PFSK-1 (cell line): Measurements from ENCODE around the gene HDHD2.

Experiments used
- FOXP2 ChIP-seq: optimal IDR thresholded peaks from 2 replicates; pipeline ENCODE3; 2011; ENCODE audit warnings: borderline replicate concordance, control low read depth, inconsistent platforms; ENCODE audit not compliant: insufficient read depth; ENCODE audit errors: extremely low read length, extremely low read depth
- POLR2AphosphoS5 ChIP-seq: IDR thresholded peaks from 2 replicates; pipeline ENCODE4 v1.6.1; 2012; ENCODE audit warnings: low read depth, mild to moderate bottlenecking, control low read depth, low read length, moderate library complexity
- SIN3A ChIP-seq: IDR thresholded peaks from 2 replicates; pipeline ENCODE4 v1.6.1; 2012; ENCODE audit warnings: mild to moderate bottlenecking, low read length, moderate library complexity, borderline replicate concordance; ENCODE audit not compliant: insufficient read depth
- TAF1 ChIP-seq: IDR thresholded peaks from 2 replicates; pipeline ENCODE4 v1.6.1; 2012; ENCODE audit warnings: low read length, control low read depth, borderline replicate concordance; ENCODE audit not compliant: insufficient read depth
- TF ChIP-seq, protein P1 (sequence below), 2 experiments: IDR thresholded peaks; 2 replicates each; pipeline versions ENCODE4 v1.6.1 to v1.8.0; 2011 to 2012; ENCODE audit warnings: low read depth in 2 of 2, low read length in 2 of 2, control low read depth in 1 of 2, inconsistent platforms in 1 of 2, mild to moderate bottlenecking in 1 of 2, moderate library complexity in 1 of 2; ENCODE audit not compliant: insufficient read depth in 1 of 2

Gene HDHD2

DNA sequence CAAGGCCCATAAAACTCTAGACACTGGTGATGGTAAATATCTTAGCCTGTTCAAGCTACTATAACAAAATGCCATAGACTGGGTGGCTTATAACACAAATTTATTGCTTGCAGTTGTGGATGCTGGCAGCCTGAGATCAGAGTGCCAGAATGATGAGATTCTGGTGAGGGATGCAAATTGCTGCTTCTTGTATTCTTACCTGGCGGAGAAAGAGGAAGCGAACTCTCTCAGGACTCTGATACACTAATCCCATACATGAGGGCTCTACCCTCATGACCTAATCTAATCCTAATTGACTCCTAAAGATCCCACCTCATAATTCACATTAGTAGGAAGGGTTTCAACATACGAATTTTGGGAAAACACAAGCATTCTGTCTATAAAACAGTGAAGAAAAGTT lies 30.5 kb upstream of the HDHD2 start:
- TF ChIP-seq SIN3A (no peak), FOXP2 (no peak), POLR2AphosphoS5 (no peak), TAF1 (no peak)
- TF ChIP-seq, protein P1, sequence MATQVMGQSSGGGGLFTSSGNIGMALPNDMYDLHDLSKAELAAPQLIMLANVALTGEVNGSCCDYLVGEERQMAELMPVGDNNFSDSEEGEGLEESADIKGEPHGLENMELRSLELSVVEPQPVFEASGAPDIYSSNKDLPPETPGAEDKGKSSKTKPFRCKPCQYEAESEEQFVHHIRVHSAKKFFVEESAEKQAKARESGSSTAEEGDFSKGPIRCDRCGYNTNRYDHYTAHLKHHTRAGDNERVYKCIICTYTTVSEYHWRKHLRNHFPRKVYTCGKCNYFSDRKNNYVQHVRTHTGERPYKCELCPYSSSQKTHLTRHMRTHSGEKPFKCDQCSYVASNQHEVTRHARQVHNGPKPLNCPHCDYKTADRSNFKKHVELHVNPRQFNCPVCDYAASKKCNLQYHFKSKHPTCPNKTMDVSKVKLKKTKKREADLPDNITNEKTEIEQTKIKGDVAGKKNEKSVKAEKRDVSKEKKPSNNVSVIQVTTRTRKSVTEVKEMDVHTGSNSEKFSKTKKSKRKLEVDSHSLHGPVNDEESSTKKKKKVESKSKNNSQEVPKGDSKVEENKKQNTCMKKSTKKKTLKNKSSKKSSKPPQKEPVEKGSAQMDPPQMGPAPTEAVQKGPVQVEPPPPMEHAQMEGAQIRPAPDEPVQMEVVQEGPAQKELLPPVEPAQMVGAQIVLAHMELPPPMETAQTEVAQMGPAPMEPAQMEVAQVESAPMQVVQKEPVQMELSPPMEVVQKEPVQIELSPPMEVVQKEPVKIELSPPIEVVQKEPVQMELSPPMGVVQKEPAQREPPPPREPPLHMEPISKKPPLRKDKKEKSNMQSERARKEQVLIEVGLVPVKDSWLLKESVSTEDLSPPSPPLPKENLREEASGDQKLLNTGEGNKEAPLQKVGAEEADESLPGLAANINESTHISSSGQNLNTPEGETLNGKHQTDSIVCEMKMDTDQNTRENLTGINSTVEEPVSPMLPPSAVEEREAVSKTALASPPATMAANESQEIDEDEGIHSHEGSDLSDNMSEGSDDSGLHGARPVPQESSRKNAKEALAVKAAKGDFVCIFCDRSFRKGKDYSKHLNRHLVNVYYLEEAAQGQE (IDR thresholded peaks at IDR 0.05; ENCODE audit: insufficient read depth in 1 of 2, low read depth in 2 of 2, low read length in 2 of 2): no peak

GRCh38 chr18:47179520-47179919 lies 29.2 kb upstream of the HDHD2 start:
- TF ChIP-seq SIN3A: no peak
- TF ChIP-seq, protein P1 (IDR thresholded peaks at IDR 0.05; ENCODE audit: insufficient read depth in 1 of 2, low read depth in 2 of 2, low read length in 2 of 2): no peak
- TF ChIP-seq FOXP2: no peak
- no peak for TF ChIP-seq TAF1
- TF ChIP-seq POLR2AphosphoS5: no peak

DNA sequence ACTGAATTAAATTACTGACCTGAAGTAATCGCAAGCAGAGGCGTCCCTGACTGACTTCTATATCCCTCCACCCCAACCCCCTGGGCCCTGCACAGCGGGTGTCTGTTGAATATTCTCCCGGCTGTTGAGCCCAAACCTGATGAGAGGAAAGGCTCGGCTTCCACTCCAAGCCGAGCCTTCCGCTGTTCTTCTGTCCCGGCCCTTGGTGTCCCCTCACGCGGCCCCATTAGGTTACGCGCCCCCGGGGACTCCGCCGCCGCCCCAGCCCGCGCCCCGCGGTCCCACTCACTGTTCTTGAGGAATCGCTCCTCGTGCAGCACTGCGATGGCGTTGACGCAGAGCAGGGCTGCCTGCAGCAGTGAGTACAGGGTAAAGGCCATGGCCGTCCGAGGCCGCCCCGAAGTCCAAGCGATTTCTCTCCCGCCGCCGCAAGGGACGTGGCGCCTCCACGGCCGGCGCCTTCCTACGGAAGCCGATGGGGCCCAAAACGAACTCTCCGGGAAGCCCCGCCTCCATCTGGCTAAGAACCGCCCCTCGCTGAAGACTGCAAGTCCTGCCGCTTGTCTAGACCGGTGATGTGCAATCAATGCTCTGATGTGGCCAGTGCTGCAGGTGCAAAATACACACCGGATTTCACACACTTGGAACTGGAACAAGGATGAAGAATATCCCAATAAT lies 25.7 kb upstream of the HDHD2 start, which contains the start of gene IER3IP1:
Gene IER3IP1, minus strand, starts transcription at position 467 of the 678 bp plus-strand sequence. Its CDS starts 87 bp downstream, at position 380.
- TF ChIP-seq TAF1 (peak; percentile 75; the same call in 1 of the 2 replicates), POLR2AphosphoS5 (peak; percentile 88), FOXP2 (no peak)

- TF ChIP-seq SIN3A (no peak), POLR2AphosphoS5 (no peak), FOXP2 (no peak), TAF1 (no peak)
- TF ChIP-seq, protein P1 (IDR thresholded peaks at IDR 0.05; ENCODE audit: insufficient read depth in 1 of 2, low read depth in 2 of 2, low read length in 2 of 2): no peak
Measured at GRCh38 chr18:47175283-47175897, 25.1 kb upstream of the HDHD2 start.

DNA sequence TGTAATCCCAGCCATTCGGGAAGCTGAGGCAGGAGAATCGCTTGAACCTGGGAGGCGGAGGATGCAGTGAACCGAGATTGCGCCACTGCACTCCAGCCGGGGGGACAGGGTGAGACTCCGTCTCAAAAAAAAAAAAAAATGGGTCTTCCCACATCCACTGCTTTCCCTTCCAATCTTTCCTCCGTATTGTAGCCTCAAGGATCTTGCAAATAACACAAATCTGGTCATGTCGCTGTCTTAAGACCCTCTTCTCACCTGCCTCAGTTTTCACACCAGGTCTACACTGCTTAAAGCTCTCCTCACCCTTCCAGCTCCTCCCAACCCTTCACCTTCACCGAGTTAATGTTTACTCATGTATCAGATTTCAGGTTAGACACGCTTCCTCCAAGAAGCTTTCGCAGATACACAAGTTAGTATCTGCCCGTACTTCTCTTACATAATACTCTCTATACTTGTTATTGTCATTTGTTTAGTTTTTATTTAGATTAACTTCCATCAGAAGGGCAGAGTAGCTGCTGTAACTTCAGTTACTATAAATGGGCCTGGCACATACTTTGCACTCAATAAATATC lies 24.3 kb upstream of the HDHD2 start:
- TF ChIP-seq, protein P1 (IDR thresholded peaks at IDR 0.05; ENCODE audit: insufficient read depth in 1 of 2, low read depth in 2 of 2, low read length in 2 of 2): no peak
- no peak for TF ChIP-seq POLR2AphosphoS5
- no peak for TF ChIP-seq FOXP2
- TF ChIP-seq TAF1: no peak
- no peak for TF ChIP-seq SIN3A
